Jurkat, Clone E6-1 (cell line): ENCODE measurements around the gene KDELR1.

ENCODE experiments used
- DNase-seq: peaks from one replicate; pipeline ENCODE4 v3.0.0-alpha.2; 2011; ENCODE audit warnings: low read depth, low spot score
- H3K4me3 ChIP-seq: 2 replicates; pipeline ENCODE4 v1.5.1; 2011; ENCODE audit warnings: mild to moderate bottlenecking, low read length, control low read depth, moderate library complexity

The KDELR1 gene

GRCh38 chr19:48351341-48351752 lies 40.0 kb downstream of the KDELR1 start:
- no peak overlapping the region for H3K4me3 ChIP-seq
- peak; percentile 57 for DNase-seq

DNA sequence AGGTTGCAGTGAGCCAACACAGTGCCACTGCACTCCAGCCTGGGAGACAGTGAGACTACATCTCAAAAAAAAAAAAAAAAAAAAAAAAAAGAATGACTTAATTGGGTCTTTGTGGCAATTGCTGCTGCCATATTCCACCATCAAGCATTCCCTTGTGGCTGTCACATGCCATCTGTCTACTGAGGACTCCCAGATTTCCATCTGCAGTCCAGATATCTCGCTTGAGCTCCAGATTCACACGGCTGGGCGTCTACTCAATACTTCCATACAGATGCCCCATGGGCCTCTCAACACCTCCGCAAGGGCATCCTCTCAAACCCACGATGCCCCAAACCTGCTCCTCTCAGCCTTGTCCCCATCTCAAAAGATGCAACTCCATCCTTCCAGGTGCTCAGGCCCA lies 40.5 kb downstream of the KDELR1 start:
- no peak overlapping the region for H3K4me3 ChIP-seq
- no peak for DNase-seq

GRCh38 chr19:48348737-48349136 lies 42.6 kb downstream of the KDELR1 start:
- DNase-seq, result no peak
- H3K4me3 ChIP-seq, result no peak overlapping the region

GRCh38 chr19:48348045-48348444 lies 43.3 kb downstream of the KDELR1 start:
- H3K4me3 ChIP-seq, result no peak overlapping the region
- no peak for DNase-seq

- DNase-seq, result no peak
Observed at GRCh38 chr19:48346191-48346590, 45.2 kb downstream of the KDELR1 start.

DNA sequence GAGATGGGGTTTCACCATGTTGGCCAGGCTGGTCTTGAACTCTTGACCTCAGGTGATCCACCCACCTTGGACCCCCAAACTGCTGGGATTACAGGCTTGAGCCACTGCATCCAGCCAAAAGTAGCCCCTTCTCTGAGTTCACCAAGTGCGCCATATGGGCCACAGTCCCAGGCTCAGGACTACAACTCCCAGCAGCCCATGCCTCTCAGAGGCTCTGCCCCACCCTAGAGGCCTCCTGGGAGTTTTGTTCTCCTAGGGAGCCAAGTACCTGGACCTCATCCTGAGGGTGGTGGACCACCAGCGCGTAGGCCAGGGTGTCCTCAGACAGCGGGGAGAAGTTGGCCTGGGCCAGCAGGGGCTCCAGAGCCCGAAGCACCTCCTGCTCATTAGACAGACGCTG lies 46.5 kb downstream of the KDELR1 start:
- no peak for DNase-seq
- H3K4me3 ChIP-seq, result no peak overlapping the region

More at GRCh38 chr19:48346191-48346590, 45.2 kb downstream of the KDELR1 start:
- H3K4me3 ChIP-seq, result no peak overlapping the region

DNA sequence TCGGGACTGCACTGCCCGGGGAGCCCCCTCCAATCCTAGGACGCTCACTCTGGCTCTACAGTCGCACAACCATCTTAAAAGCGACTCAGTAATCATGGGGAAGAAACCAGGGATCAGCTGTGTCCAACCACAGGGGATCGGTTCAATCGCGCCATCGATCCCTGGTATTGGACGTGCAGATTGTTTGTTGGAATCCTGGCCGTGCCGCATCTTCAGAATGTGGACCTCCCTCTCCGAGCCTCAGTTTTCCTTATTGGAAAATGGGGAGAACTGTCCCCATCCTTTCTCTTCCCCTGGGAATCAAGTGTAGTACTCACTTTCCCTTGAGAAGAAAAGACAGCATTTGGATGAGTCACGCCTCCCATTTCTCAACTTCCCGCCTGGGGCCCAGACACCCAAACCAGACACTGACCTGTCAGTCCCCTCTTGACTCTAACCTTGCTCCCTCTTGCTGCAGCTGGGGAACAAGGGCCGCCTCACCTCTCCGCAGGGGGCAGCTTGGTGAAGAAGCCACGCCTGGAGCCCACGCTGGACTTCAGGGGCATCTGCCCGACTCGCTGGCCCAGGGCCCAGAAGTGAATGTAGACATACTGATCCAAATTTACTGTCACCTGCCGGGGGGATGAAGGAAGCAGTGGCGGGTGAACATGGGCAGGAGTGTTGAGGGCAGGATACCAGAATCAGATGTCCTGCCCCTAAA lies 48.4 kb downstream of the KDELR1 start:
- DNase-seq, result no peak
- H3K4me3 ChIP-seq, result no peak overlapping the region

GRCh38 chr19:48342414-48342738 lies 49.0 kb downstream of the KDELR1 start:
- no peak overlapping the region for H3K4me3 ChIP-seq
- no peak for DNase-seq

GRCh38 chr19:48341515-48342413 lies 49.6 kb downstream of the KDELR1 start:
- H3K4me3 ChIP-seq, result no peak overlapping the region
- DNase-seq, result no peak

DNA sequence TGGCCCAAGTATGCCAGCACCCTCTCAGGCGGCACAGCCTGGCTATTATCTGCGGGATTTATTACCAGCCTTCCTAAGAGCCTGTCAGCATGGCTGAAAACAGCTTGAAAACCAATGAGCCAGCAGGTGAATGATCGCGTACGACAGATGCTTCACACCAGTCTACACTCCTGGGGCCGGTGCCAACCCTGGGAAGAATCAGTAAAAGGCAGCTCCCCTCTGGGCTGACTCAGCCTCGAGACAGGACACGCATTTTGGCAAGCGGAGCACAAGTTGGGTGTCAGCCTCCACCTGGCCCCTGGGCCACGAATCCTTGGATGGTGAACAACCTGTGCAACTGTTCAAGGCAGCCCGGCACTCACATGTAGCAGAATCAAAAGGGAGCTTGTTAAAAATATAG lies 50.4 kb downstream of the KDELR1 start:
- no peak overlapping the region for H3K4me3 ChIP-seq
- DNase-seq, result no peak

GRCh38 chr19:48338802-48339503 lies 52.4 kb downstream of the KDELR1 start:
- H3K4me3 ChIP-seq, result no peak overlapping the region
- no peak for DNase-seq

DNA sequence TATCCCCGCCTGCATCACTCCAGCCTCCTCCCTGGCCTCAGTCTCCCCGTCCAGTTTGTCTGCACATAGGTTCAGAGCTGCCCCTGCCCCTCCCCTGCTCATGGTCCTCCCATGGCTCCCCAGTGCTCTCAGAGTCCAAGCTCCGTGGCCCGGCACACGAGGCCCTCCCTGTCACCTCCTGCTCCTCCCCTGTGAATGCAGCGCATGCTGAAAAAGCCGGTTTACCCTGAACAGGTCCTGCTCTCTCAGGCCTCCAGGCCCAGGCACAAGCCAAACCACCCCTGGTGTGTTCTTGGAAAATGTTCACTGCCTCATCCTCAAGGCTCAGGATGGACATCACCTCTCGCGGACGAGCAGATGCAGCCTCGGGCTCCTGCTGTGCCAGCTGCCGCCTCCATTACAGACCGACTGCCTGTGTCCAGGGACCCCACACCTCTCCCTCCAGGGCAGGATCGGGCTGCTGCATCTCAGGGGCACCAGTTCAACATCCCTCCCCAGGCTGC lies 53.0 kb downstream of the KDELR1 start:
- no peak overlapping the region for H3K4me3 ChIP-seq
- no peak for DNase-seq

DNA sequence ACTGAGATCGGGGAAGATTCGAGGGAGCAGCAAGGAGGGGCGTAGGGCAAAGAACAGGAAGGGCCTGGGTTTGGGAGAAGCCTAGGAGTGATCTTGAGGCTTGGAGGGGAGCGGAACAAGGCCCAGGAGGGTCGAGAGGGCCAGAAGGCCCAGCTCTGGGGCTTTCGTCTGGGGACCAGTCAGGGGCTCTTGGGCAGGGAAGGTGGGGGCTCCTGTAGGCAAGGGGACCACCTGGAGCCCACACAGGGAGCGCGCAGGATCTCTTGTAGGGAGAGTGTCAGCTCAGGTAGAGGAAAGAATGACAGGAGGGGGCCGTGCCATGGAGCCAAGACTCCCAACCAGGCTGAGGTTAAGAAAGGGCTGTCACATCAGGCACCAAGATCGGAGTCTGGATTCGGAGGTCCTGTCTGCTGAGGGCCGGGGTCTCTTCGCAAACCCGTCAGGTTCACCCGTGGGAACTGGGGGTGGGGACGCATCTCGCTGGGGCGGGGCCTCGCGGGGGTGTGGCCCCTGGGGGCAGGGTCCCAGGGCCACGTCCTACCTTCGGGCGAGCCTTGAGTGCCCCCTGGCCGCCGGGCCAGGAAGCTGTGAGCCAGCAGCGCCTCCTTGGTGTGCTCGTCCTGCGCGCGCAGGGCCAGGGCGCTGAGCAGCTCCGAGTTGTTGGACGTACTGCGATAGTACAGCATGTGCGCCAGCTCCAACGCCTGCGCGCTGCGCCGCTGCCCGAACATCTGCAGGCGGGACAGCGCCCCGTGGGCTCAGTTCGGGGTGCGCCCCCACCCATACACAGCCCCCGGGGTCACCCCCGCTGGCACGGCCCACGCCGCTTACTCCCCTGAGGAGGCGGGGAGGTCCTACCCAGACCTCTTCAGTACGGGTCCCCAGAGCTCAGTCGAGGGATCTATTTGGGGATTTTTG lies 57.6 kb downstream of the KDELR1 start:
- peak; percentile 91 for DNase-seq
- H3K4me3 ChIP-seq, result peak overlapping the region; percentile 85

DNA sequence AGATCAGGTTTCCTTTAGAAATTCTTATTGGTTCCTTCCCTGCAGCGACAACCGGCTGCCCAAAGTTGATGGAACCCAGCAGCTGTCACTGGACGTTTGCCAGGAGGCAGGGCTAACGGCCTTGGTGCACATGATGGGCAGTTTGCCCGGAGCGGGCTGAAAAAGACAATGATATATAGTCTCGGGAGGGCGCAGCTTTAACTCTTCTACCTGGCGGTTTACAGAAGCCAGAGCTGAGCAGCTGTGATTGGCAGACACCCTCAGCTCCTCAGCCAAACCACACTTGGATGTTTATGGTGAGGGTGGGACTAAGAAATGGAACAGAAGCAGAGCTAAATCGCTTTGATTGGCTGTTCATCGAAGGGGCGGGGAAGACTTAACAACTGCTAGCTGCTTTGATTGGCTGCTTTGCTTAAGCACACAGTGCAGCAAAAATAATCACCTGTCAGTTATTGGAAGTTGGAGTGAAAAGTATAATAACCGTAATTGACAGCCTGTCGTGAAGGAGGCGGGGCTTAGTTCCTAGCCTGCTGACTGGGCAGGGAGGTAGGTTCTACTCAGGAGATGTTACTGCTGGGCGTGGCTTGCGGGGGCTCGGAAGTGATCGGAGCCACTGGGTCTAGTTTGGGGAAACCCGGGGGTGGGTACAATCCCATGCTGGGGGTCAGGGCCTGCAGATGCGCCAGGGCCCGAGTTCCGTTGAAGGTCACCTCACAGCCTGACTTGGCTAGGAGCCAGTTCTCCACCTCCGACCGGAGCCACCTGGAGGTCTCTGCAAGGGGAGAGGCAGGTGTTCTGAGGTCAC lies 58.5 kb downstream of the KDELR1 start:
- DNase-seq, result peak; percentile 100
- peak overlapping the region; percentile 85 for H3K4me3 ChIP-seq
